Endothelial cell (in vitro differentiated cells): ENCODE measurements around the gene WDFY2. TPM values are rescaled to one million over a fixed set of nuclear protein-coding genes. Genes with fewer than 3 reads are reported as not detected.

ENCODE experiments used
- DNase-seq: peaks from one replicate; pipeline ENCODE4 v3.0.0; 2021; ENCODE audit warnings: low spot score
- H3K27ac Mint-ChIP-seq: one replicate; pipeline ENCODE4 v1.8.0; 2021; ENCODE audit warnings: mixed read lengths, inconsistent platforms; ENCODE audit not compliant: unreplicated experiment
- H3K27me3 Mint-ChIP-seq: one replicate; pipeline ENCODE4 v1.8.0; 2021; ENCODE audit warnings: mild to moderate bottlenecking, moderate library complexity, mixed read lengths, inconsistent platforms; ENCODE audit not compliant: unreplicated experiment
- H3K36me3 Mint-ChIP-seq: one replicate; pipeline ENCODE4 v1.8.0; 2021; ENCODE audit warnings: mild to moderate bottlenecking, low read depth, mixed read lengths, inconsistent platforms; ENCODE audit not compliant: unreplicated experiment
- H3K4me1 Mint-ChIP-seq: one replicate; pipeline ENCODE4 v1.8.0; 2021; ENCODE audit warnings: mild to moderate bottlenecking, mixed read lengths, inconsistent platforms; ENCODE audit not compliant: unreplicated experiment
- H3K4me3 Mint-ChIP-seq: one replicate; pipeline ENCODE4 v1.8.0; 2021; ENCODE audit warnings: mild to moderate bottlenecking, mixed read lengths, inconsistent platforms; ENCODE audit not compliant: unreplicated experiment
- H3K9me3 Mint-ChIP-seq: one replicate; pipeline ENCODE4 v1.8.0; 2021; ENCODE audit warnings: mixed read lengths, inconsistent platforms; ENCODE audit not compliant: unreplicated experiment
- total RNA-seq: library from RNA; stranded (reverse); fragmentation: NEBNext Ultra II Directional; extraction: Animal tissue kit (Norgen Biotek cat#: 25700); gene quantifications from one replicate; pipeline ENCODE4 v1.2.1, GENCODE V29; 2021; ENCODE audit not compliant: unreplicated experiment
- TF ChIP-seq, protein P1 (sequence below): fragments of 200-600 bp; sonication (generic); IDR thresholded peaks from one replicate; pipeline ENCODE4 v1.5.0; 2021; ENCODE audit warnings: antibody characterized with exemption; ENCODE audit not compliant: unreplicated experiment

Gene WDFY2
- total RNA-seq, 1 donor from 2014 or later = 22.7 TPM

DNA sequence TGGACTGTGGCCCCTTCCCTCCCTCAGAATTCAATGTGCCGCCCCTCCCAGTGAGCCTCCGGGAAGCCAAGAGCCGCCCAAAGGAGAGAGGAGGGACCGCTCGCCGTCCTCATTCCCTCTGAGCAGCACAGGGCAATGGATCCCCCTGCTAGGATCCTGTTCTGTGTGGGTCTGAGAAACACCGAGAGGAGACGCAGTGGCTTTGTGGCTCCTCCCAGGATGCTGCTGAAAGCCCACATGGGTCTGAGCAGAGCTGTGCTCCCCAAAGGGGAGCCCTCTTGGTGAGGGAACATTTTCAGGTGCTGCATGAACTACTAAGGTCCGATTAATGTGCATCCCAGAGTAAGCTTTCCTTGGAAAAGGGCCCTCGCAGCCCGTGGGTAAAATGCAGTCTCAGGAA, 189.3 kb downstream of the WDFY2 start:
- H3K9me3 Mint-ChIP-seq = no peaks in the 10 kb centered on the region
- peaks cover 13% of the 10 kb centered on the region for H3K27me3 Mint-ChIP-seq
- no peak for DNase-seq
- H3K36me3 Mint-ChIP-seq = no peaks in the 10 kb centered on the region
- TF ChIP-seq, protein P1, sequence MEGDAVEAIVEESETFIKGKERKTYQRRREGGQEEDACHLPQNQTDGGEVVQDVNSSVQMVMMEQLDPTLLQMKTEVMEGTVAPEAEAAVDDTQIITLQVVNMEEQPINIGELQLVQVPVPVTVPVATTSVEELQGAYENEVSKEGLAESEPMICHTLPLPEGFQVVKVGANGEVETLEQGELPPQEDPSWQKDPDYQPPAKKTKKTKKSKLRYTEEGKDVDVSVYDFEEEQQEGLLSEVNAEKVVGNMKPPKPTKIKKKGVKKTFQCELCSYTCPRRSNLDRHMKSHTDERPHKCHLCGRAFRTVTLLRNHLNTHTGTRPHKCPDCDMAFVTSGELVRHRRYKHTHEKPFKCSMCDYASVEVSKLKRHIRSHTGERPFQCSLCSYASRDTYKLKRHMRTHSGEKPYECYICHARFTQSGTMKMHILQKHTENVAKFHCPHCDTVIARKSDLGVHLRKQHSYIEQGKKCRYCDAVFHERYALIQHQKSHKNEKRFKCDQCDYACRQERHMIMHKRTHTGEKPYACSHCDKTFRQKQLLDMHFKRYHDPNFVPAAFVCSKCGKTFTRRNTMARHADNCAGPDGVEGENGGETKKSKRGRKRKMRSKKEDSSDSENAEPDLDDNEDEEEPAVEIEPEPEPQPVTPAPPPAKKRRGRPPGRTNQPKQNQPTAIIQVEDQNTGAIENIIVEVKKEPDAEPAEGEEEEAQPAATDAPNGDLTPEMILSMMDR = no peak
- H3K27ac Mint-ChIP-seq = no peak overlapping the region
- H3K4me3 Mint-ChIP-seq = no peak overlapping the region
- peaks cover 2% of the 10 kb centered on the region for H3K4me1 Mint-ChIP-seq

DNA sequence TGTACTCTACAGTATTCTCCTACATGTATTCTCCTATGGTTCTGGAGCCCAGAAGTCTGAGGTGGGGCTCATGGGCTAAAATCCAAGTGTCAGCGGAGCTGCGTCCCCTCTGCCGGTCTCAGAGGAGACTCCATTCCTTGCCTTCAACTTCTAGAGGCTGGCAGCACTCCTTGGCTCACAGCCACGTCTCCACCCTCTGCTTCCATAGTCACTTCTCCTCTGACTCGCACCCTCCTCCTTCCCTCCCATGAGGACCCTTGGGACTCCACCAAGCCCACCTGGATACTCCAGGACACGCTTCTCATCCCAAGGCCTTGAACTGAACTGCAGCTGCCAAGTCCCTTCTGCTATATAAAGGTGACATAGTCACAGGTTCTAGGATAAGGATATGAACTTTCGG, 191.9 kb downstream of the WDFY2 start:
- Mint-ChIP-seq H3K4me1 (peaks cover 3% of the 10 kb centered on the region), H3K4me3 (no peak overlapping the region), H3K36me3 (no peaks in the 10 kb centered on the region), H3K9me3 (no peaks in the 10 kb centered on the region), H3K27me3 (peaks cover 13% of the 10 kb centered on the region), H3K27ac (no peak overlapping the region)
- TF ChIP-seq, protein P1 = no peak
- DNase-seq = no peak

DNA sequence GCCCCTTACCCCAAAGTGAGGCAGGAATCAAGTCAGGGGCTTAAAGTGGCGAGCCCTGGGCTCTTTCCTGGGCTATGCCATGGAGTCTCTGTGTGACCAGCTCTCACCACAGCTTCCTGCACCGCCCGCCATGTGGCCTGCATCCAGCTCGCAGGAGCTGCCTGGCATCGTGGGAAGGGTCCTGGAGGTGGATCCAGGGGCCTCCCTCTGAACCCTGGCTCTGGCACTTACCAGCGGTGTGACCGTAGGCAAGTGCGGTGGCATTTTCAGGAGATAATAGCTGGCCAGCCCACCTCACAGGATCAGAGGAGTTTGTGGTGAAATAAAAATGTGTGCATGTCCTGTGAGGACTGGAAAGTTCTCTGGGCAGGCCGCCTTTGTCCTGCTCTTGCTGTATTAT, 193.7 kb downstream of the WDFY2 start:
- Mint-ChIP-seq H3K4me3 (no peak overlapping the region), H3K27ac (no peak overlapping the region), H3K9me3 (no peaks in the 10 kb centered on the region), H3K4me1 (peaks cover 6% of the 10 kb centered on the region), H3K36me3 (no peaks in the 10 kb centered on the region), H3K27me3 (peaks cover 3% of the 10 kb centered on the region)
- TF ChIP-seq, protein P1 = no peak
- no peak for DNase-seq

DNA sequence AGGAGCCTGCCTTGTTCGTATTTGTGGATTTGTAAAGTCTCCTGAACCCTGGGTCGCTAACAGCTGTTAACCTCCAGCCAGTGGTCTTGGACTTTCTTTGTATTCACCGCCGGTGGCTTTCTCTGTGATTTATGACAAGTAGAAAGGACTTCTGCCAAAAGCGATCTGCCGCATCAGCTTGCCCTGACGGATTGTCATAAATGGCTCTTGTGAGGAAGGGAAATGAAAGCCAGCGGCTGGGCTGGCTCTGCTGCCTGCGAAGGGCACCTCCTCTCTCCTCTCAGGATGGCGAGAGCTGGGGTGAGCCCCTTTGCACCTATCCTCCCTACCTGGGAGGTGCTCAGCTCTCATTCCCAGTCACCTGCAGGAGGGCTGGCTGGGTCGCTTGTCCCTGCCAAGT, 194.1 kb downstream of the WDFY2 start:
- TF ChIP-seq, protein P1 = no peak
- no peak for DNase-seq
- H3K27ac Mint-ChIP-seq = no peak overlapping the region
- H3K4me3 Mint-ChIP-seq = no peak overlapping the region
- H3K4me1 Mint-ChIP-seq = peaks cover 6% of the 10 kb centered on the region
- H3K27me3 Mint-ChIP-seq = peaks cover 3% of the 10 kb centered on the region
- no peaks in the 10 kb centered on the region for H3K9me3 Mint-ChIP-seq
- no peaks in the 10 kb centered on the region for H3K36me3 Mint-ChIP-seq

DNA sequence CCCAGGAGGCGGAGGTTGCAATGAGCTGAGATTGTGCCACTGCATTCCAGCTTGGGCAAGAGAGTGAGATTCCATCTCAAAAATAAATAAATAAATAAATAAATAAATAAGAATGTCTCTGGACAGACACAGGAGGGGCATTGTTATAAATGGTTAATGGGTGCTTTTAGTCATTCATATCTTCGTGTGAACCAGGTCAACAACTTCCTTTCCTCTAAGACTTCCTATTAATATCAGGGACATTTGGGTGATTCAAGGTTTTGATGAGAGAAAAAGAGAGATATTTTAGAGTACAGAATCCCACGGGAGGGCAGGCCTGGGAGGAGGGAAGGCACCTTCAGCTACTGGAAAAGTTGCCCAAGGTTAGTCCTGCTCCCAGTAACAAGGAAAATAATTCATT, 195.8 kb downstream of the WDFY2 start:
- H3K9me3 Mint-ChIP-seq = no peaks in the 10 kb centered on the region
- peaks cover 6% of the 10 kb centered on the region for H3K4me1 Mint-ChIP-seq
- TF ChIP-seq, protein P1 = no peak

More for the DNA sequence above, 195.8 kb downstream of the WDFY2 start:
- Mint-ChIP-seq H3K27ac (no peak overlapping the region), H3K4me3 (no peak overlapping the region), H3K27me3 (peaks cover 4% of the 10 kb centered on the region), H3K36me3 (peaks cover 3% of the 10 kb centered on the region)
- no peak for DNase-seq
